ENCODE data around the gene CHAD.

The CHAD gene

GRCh38 chr17:50467114-50467854, 1.4 kb downstream of the CHAD start:
- peaks cover 7 to 9% of the 10 kb centered on the region in 2 donors for H3K27me3 ChIP-seq (ENCODE audit: control insufficient read depth in 1 of 2, insufficient read depth in 2 of 2, low read length in 2 of 2)
- peaks cover 30 to 32% of the 10 kb centered on the region in 2 donors for H3K4me1 ChIP-seq (ENCODE audit: control insufficient read depth in 1 of 2, insufficient read depth in 2 of 2, low read length in 2 of 2)
- H3K36me3 ChIP-seq (ENCODE audit: control insufficient read depth in 1 of 2, insufficient read depth in 2 of 2, low read length in 2 of 2), result peaks cover 8 to 27% of the 10 kb centered on the region in 2 donors
- no peak overlapping the region for H3K4me3 ChIP-seq (ENCODE audit: low read depth in 1 of 2, low read length in 2 of 2)
- no peaks in the 10 kb centered on the region for H3K9me3 ChIP-seq (ENCODE audit: control insufficient read depth in 1 of 2, low read length in 2 of 2)
- no peak overlapping the region for H3K27ac ChIP-seq (ENCODE audit: low read depth, low read length)
- no peak overlapping the region for H3K9ac ChIP-seq (ENCODE audit: low read depth in 1 of 2, low read length in 2 of 2)

GRCh38 chr17:50466371-50467113, 2.1 kb downstream of the CHAD start:
- Histone ChIP-seq H3K9me3 (ENCODE audit: control insufficient read depth in 1 of 2, low read length in 2 of 2) (no peaks in the 10 kb centered on the region), H3K4me1 (ENCODE audit: control insufficient read depth in 1 of 2, insufficient read depth in 2 of 2, low read length in 2 of 2) (peaks cover 30 to 32% of the 10 kb centered on the region in 2 donors), H3K4me3 (ENCODE audit: low read depth in 1 of 2, low read length in 2 of 2) (peak overlapping the region in 1 of 2 donors; percentile 21), H3K9ac (ENCODE audit: low read depth in 1 of 2, low read length in 2 of 2) (no peak overlapping the region), H3K27me3 (ENCODE audit: control insufficient read depth in 1 of 2, insufficient read depth in 2 of 2, low read length in 2 of 2) (peaks cover 7 to 9% of the 10 kb centered on the region in 2 donors), H3K36me3 (ENCODE audit: control insufficient read depth in 1 of 2, insufficient read depth in 2 of 2, low read length in 2 of 2) (peaks cover 5 to 20% of the 10 kb centered on the region in 2 donors), H3K27ac (ENCODE audit: low read depth, low read length) (no peak overlapping the region)

- no peak overlapping the region for H3K9ac ChIP-seq (ENCODE audit: low read depth in 1 of 2, low read length in 2 of 2)
Observed at GRCh38 chr17:50465635-50466034, 3.0 kb downstream of the CHAD start.

GRCh38 chr17:50465171-50465570, 3.5 kb downstream of the CHAD start:
- Histone ChIP-seq H3K27ac (ENCODE audit: low read depth, low read length) (no peak overlapping the region), H3K36me3 (ENCODE audit: control insufficient read depth in 1 of 2, insufficient read depth in 2 of 2, low read length in 2 of 2) (peaks cover 0 to 13% of the 10 kb centered on the region in 2 donors), H3K4me1 (ENCODE audit: control insufficient read depth in 1 of 2, insufficient read depth in 2 of 2, low read length in 2 of 2) (peaks cover 26 to 29% of the 10 kb centered on the region in 2 donors), H3K9me3 (ENCODE audit: control insufficient read depth in 1 of 2, low read length in 2 of 2) (no peaks in the 10 kb centered on the region), H3K4me3 (ENCODE audit: low read depth in 1 of 2, low read length in 2 of 2) (no peak overlapping the region), H3K27me3 (ENCODE audit: control insufficient read depth in 1 of 2, insufficient read depth in 2 of 2, low read length in 2 of 2) (peaks cover 7 to 9% of the 10 kb centered on the region in 2 donors), H3K9ac (ENCODE audit: low read depth in 1 of 2, low read length in 2 of 2) (no peak overlapping the region)

More at GRCh38 chr17:50465635-50466034, 3.0 kb downstream of the CHAD start:
- peaks cover 7 to 9% of the 10 kb centered on the region in 2 donors for H3K27me3 ChIP-seq (ENCODE audit: control insufficient read depth in 1 of 2, insufficient read depth in 2 of 2, low read length in 2 of 2)
- peaks cover 0 to 13% of the 10 kb centered on the region in 2 donors for H3K36me3 ChIP-seq (ENCODE audit: control insufficient read depth in 1 of 2, insufficient read depth in 2 of 2, low read length in 2 of 2)
- H3K4me3 ChIP-seq (ENCODE audit: low read depth in 1 of 2, low read length in 2 of 2), result no peak overlapping the region
- no peak overlapping the region for H3K27ac ChIP-seq (ENCODE audit: low read depth, low read length)
- H3K4me1 ChIP-seq (ENCODE audit: control insufficient read depth in 1 of 2, insufficient read depth in 2 of 2, low read length in 2 of 2), result peaks cover 30% of the 10 kb centered on the region in 2 donors
- H3K9me3 ChIP-seq (ENCODE audit: control insufficient read depth in 1 of 2, low read length in 2 of 2), result no peaks in the 10 kb centered on the region

- Histone ChIP-seq H3K4me1 (ENCODE audit: control insufficient read depth in 1 of 2, insufficient read depth in 2 of 2, low read length in 2 of 2) (peaks cover 22 to 25% of the 10 kb centered on the region in 2 donors), H3K9me3 (ENCODE audit: control insufficient read depth in 1 of 2, low read length in 2 of 2) (no peaks in the 10 kb centered on the region), H3K27me3 (ENCODE audit: control insufficient read depth in 1 of 2, insufficient read depth in 2 of 2, low read length in 2 of 2) (peaks cover 7 to 9% of the 10 kb centered on the region in 2 donors), H3K4me3 (ENCODE audit: low read depth in 1 of 2, low read length in 2 of 2) (no peak overlapping the region), H3K9ac (ENCODE audit: low read depth in 1 of 2, low read length in 2 of 2) (no peak overlapping the region), H3K36me3 (ENCODE audit: control insufficient read depth in 1 of 2, insufficient read depth in 2 of 2, low read length in 2 of 2) (peaks cover 0 to 13% of the 10 kb centered on the region in 2 donors), H3K27ac (ENCODE audit: low read depth, low read length) (no peak overlapping the region)
Observed at GRCh38 chr17:50464736-50465135, 3.9 kb downstream of the CHAD start.

GRCh38 chr17:50464121-50464520, 4.6 kb downstream of the CHAD start:
- H3K27ac ChIP-seq (ENCODE audit: low read depth, low read length), result no peak overlapping the region
- H3K27me3 ChIP-seq (ENCODE audit: control insufficient read depth in 1 of 2, insufficient read depth in 2 of 2, low read length in 2 of 2), result peaks cover 7 to 9% of the 10 kb centered on the region in 2 donors

GRCh38 chr17:50462446-50462845, 6.2 kb downstream of the CHAD start:
- H3K36me3 ChIP-seq (ENCODE audit: control insufficient read depth in 1 of 2, insufficient read depth in 2 of 2, low read length in 2 of 2), result peaks cover 0 to 13% of the 10 kb centered on the region in 2 donors
- H3K9me3 ChIP-seq (ENCODE audit: control insufficient read depth in 1 of 2, low read length in 2 of 2), result no peaks in the 10 kb centered on the region
- H3K27me3 ChIP-seq (ENCODE audit: control insufficient read depth in 1 of 2, insufficient read depth in 2 of 2, low read length in 2 of 2), result no peaks in the 10 kb centered on the region
- H3K4me3 ChIP-seq (ENCODE audit: low read depth in 1 of 2, low read length in 2 of 2), result no peak overlapping the region
- peaks cover 26 to 29% of the 10 kb centered on the region in 2 donors for H3K4me1 ChIP-seq (ENCODE audit: control insufficient read depth in 1 of 2, insufficient read depth in 2 of 2, low read length in 2 of 2)
- H3K9ac ChIP-seq (ENCODE audit: low read depth in 1 of 2, low read length in 2 of 2), result no peak overlapping the region
- no peak overlapping the region for H3K27ac ChIP-seq (ENCODE audit: low read depth, low read length)

More at GRCh38 chr17:50464121-50464520, 4.6 kb downstream of the CHAD start:
- Histone ChIP-seq H3K4me3 (ENCODE audit: low read depth in 1 of 2, low read length in 2 of 2) (no peak overlapping the region), H3K36me3 (ENCODE audit: control insufficient read depth in 1 of 2, insufficient read depth in 2 of 2, low read length in 2 of 2) (peaks cover 0 to 13% of the 10 kb centered on the region in 2 donors), H3K9ac (ENCODE audit: low read depth in 1 of 2, low read length in 2 of 2) (no peak overlapping the region), H3K9me3 (ENCODE audit: control insufficient read depth in 1 of 2, low read length in 2 of 2) (no peaks in the 10 kb centered on the region), H3K4me1 (ENCODE audit: control insufficient read depth in 1 of 2, insufficient read depth in 2 of 2, low read length in 2 of 2) (peaks cover 19 to 24% of the 10 kb centered on the region in 2 donors)

GRCh38 chr17:50461550-50462132, 7.0 kb downstream of the CHAD start:
- Histone ChIP-seq H3K27ac (ENCODE audit: low read depth, low read length) (no peak overlapping the region), H3K9me3 (ENCODE audit: control insufficient read depth in 1 of 2, low read length in 2 of 2) (no peaks in the 10 kb centered on the region), H3K36me3 (ENCODE audit: control insufficient read depth in 1 of 2, insufficient read depth in 2 of 2, low read length in 2 of 2) (peaks cover 0 to 13% of the 10 kb centered on the region in 2 donors), H3K4me1 (ENCODE audit: control insufficient read depth in 1 of 2, insufficient read depth in 2 of 2, low read length in 2 of 2) (peaks cover 20 to 22% of the 10 kb centered on the region in 2 donors), H3K9ac (ENCODE audit: low read depth in 1 of 2, low read length in 2 of 2) (no peak overlapping the region), H3K27me3 (ENCODE audit: control insufficient read depth in 1 of 2, insufficient read depth in 2 of 2, low read length in 2 of 2) (no peaks in the 10 kb centered on the region), H3K4me3 (ENCODE audit: low read depth in 1 of 2, low read length in 2 of 2) (no peak overlapping the region)

- Histone ChIP-seq H3K27ac (ENCODE audit: low read depth, low read length) (no peak overlapping the region), H3K4me1 (ENCODE audit: control insufficient read depth in 1 of 2, insufficient read depth in 2 of 2, low read length in 2 of 2) (peaks cover 14 to 17% of the 10 kb centered on the region in 2 donors), H3K36me3 (ENCODE audit: control insufficient read depth in 1 of 2, insufficient read depth in 2 of 2, low read length in 2 of 2) (peaks cover 0 to 15% of the 10 kb centered on the region in 2 donors), H3K27me3 (ENCODE audit: control insufficient read depth in 1 of 2, insufficient read depth in 2 of 2, low read length in 2 of 2) (no peaks in the 10 kb centered on the region), H3K4me3 (ENCODE audit: low read depth in 1 of 2, low read length in 2 of 2) (no peak overlapping the region), H3K9me3 (ENCODE audit: control insufficient read depth in 1 of 2, low read length in 2 of 2) (no peaks in the 10 kb centered on the region), H3K9ac (ENCODE audit: low read depth in 1 of 2, low read length in 2 of 2) (no peak overlapping the region)
Observed at GRCh38 chr17:50460831-50461526, 7.7 kb downstream of the CHAD start.

All from duodenal mucosa (tissue), 2 donors.